H1 (cell line): Measurements from ENCODE around the gene LOXL1. TPM values are rescaled to one million over a fixed set of nuclear protein-coding genes. Genes with fewer than 3 reads are reported as not detected.

ENCODE experiments used
- EP300 ChIP-seq, 2 experiments: IDR thresholded peaks; 1 replicate in 1 of 2; 2 replicates in 1 of 2; pipeline ENCODE4 v1.6.1; 2011 to 2012; ENCODE audit warnings: low read depth in 2 of 2, low read length in 2 of 2, mild to moderate bottlenecking in 2 of 2, borderline replicate concordance in 1 of 2, inconsistent platforms in 1 of 2, moderate library complexity in 1 of 2
- SIRT6 ChIP-seq: IDR thresholded peaks from one replicate; pipeline ENCODE4 v1.7.1; 2012; ENCODE audit warnings: low read length, inconsistent platforms
- polyA plus RNA-seq, 7 experiments: library from polyadenylated mRNA; depleted of rRNA in 3 of 7; stranded (reverse) in 5 of 7; unstranded in 2 of 7; fragments of >200 nt in 5 of 7; fragments of 200-250 nt in 2 of 7; gene quantifications; 1 replicate in 5 of 7; 2 replicates in 1 of 7; 4 replicates in 1 of 7; pipeline versions ENCODE4 v1.2.1 to v1.2.3, GENCODE V29; 2011 to 2013; ENCODE audit warnings: missing spikeins in 2 of 7, mixed read lengths in 2 of 7
- total RNA-seq: library from RNA; stranded (reverse); fragmentation: NEBNext Ultra II Directional; extraction: Animal tissue kit (Norgen Biotek cat#: 25700); gene quantifications from 2 replicates; pipeline ENCODE4 v1.2.1, GENCODE V29; 2021

The LOXL1 gene
- total and polyA plus RNA-seq, 2 of the 8 experiments (the other 6 are each of a cell fraction or from before 2014, with no cell fraction given): 8.1 to 14.4 TPM

GRCh38 chr15:73987681-73988444, 61.6 kb downstream of the LOXL1 start (continued):
- TF ChIP-seq EP300 (IDR thresholded peaks at IDR 0.05; ENCODE audit: borderline replicate concordance in 1 of 2, low read depth in 2 of 2, low read length in 2 of 2) (no peak), SIRT6 (no peak)
